ENCODE results near the gene ZBTB7C.

GRCh38 chr18:48159816-48160215 lies 249.4 kb downstream of the ZBTB7C start:
- TF ChIP-seq, protein P1, sequence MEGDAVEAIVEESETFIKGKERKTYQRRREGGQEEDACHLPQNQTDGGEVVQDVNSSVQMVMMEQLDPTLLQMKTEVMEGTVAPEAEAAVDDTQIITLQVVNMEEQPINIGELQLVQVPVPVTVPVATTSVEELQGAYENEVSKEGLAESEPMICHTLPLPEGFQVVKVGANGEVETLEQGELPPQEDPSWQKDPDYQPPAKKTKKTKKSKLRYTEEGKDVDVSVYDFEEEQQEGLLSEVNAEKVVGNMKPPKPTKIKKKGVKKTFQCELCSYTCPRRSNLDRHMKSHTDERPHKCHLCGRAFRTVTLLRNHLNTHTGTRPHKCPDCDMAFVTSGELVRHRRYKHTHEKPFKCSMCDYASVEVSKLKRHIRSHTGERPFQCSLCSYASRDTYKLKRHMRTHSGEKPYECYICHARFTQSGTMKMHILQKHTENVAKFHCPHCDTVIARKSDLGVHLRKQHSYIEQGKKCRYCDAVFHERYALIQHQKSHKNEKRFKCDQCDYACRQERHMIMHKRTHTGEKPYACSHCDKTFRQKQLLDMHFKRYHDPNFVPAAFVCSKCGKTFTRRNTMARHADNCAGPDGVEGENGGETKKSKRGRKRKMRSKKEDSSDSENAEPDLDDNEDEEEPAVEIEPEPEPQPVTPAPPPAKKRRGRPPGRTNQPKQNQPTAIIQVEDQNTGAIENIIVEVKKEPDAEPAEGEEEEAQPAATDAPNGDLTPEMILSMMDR (IDR thresholded peaks at IDR 0.05) = no peak
- no peak for TF ChIP-seq POLR2A (IDR thresholded peaks at IDR 0.05)
- no peak for TF ChIP-seq POLR2AphosphoS5 (IDR thresholded peaks at IDR 0.05)
